ENCODE measurements around the gene ABHD6. TPM values are rescaled to one million over a fixed set of nuclear protein-coding genes. Genes with fewer than 3 reads are reported as not detected.

ABHD6 gene
- total and polyA plus RNA-seq, 7 donors: 1.7 to 7.2 (median 5.0) TPM

GRCh38 chr3:58342676-58343075 lies 105.1 kb downstream of the ABHD6 start:
- H3K4me1 ChIP-seq: no peaks in the 10 kb centered on the region
- peaks cover 0 to 11% of the 10 kb centered on the region in 2 donors for H3K36me3 ChIP-seq (ENCODE audit: insufficient read depth in 1 of 2, low read depth in 1 of 2)
- no peak for DNase-seq
- no peak for ATAC-seq
- H3K27me3 ChIP-seq (ENCODE audit: insufficient read depth in 3 of 3, low read length in 2 of 3): no peaks in the 10 kb centered on the region
- WGBS, 3 donors: 77 to 86% (median 81%) methylated on average over 5 of the region's 5 CpGs
- TF ChIP-seq CTCF (IDR thresholded peaks at IDR 0.05): no peak
- H3K27ac ChIP-seq: no peak overlapping the region
- no peaks in the 10 kb centered on the region for H3K9me3 ChIP-seq
- no peak overlapping the region for H3K4me3 ChIP-seq
- intact Hi-C loops (cut with DNase I): no loop called here

Other genes with a start within 250 kb of the ABHD6 start
- 10 to 100 TPM; 11.6 to 17.9 (median 15.4) TPM for gene FLNB, start 229.4 kb upstream of the ABHD6 start, total RNA-seq
- 10 to 100 TPM in 2 of 3 donors, 1 to 10 TPM in 1; 6.4 to 14.7 (median 11.0) TPM for gene FLNB, start 229.4 kb upstream of the ABHD6 start, polyA plus RNA-seq
- gene DNASE1L3, start 26.8 kb upstream of the ABHD6 start, total RNA-seq: 1 to 10 TPM in 2 of 4 donors, under 1 TPM in 2; 0.57 to 1.4 (median 1.1) TPM
- gene DNASE1L3, start 26.8 kb upstream of the ABHD6 start, polyA plus RNA-seq: under 1 TPM; 0.18 to 0.73 (median 0.32) TPM
- 10 to 100 TPM; 24.9 to 35.0 (median 30.0) TPM for gene RPP14, start 68.5 kb downstream of the ABHD6 start, total RNA-seq
- 10 to 100 TPM; 17.3 to 36.6 (median 23.2) TPM for gene RPP14, start 68.5 kb downstream of the ABHD6 start, polyA plus RNA-seq
- gene HTD2, start 68.7 kb downstream of the ABHD6 start, total RNA-seq: 10 to 100 TPM; 12.0 to 17.9 (median 15.8) TPM
- gene HTD2, start 68.7 kb downstream of the ABHD6 start, polyA plus RNA-seq: 10 to 100 TPM; 10.9 to 37.0 (median 12.5) TPM
- 10 to 100 TPM; 15.5 to 17.5 (median 16.5) TPM for gene PXK, start 95.1 kb downstream of the ABHD6 start, total RNA-seq
- gene PXK, start 95.1 kb downstream of the ABHD6 start, polyA plus RNA-seq: 10 to 100 TPM in 1 of 3 donors, 1 to 10 TPM in 2; 3.4 to 14.7 (median 8.6) TPM
- gene PDHB, start 196.0 kb downstream of the ABHD6 start, total RNA-seq: 100 to 1,000 TPM; 105 to 158 (median 128) TPM
- gene PDHB, start 196.0 kb downstream of the ABHD6 start, polyA plus RNA-seq: 100 to 1,000 TPM; 116 to 137 (median 131) TPM